ENCODE results near the gene CFAP410.

Gene CFAP410

GRCh38 chr21:44283948-44284347 lies 55.2 kb downstream of the CFAP410 start:
- no peak for TF ChIP-seq RAD21 (IDR thresholded peaks at IDR 0.05; ENCODE audit: low read depth)
- no peak for TF ChIP-seq YY1 (IDR thresholded peaks at IDR 0.05; ENCODE audit: low read depth)
- TF ChIP-seq TEAD4 (IDR thresholded peaks at IDR 0.05), result no peak

DNA sequence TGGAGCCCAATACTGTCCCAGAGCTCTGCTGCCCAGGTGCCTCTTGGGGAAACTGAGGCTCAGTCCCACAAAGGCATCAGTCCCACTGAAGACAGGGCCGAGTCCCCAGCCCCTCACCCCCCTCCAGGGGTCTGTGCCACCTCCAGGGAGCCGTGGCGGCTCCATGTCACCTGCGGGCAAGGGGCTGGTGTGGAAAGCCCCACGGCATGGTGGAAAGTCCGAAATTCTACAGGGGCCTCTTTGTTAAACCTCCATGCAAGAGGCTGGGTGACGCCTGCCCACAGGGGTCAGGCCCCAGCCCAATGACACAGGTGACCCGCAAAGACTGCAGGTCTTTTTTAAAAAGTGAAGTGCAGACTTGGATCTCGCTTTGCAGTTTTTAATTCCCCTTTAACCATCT lies 56.8 kb downstream of the CFAP410 start:
- TF ChIP-seq TCF12 (IDR thresholded peaks at IDR 0.05; ENCODE audit: low read depth) (no peak), CREB1 (IDR thresholded peaks at IDR 0.05; ENCODE audit: low read depth) (no peak), FOXM1 (IDR thresholded peaks at IDR 0.05; ENCODE audit: borderline replicate concordance, low read depth) (no peak), NFIC (IDR thresholded peaks at IDR 0.05) (no peak), EGR1 (IDR thresholded peaks at IDR 0.05) (no peak), CEBPB (IDR thresholded peaks at IDR 0.05) (no peak), ZBTB7A (IDR thresholded peaks at IDR 0.05; ENCODE audit: low read depth) (no peak), RAD21 (IDR thresholded peaks at IDR 0.05; ENCODE audit: low read depth) (no peak), TEAD4 (IDR thresholded peaks at IDR 0.05) (no peak), TAF1 (IDR thresholded peaks at IDR 0.05; ENCODE audit: low read depth) (no peak)

GRCh38 chr21:44281801-44282200 lies 57.4 kb downstream of the CFAP410 start:
- TF ChIP-seq USF1 (IDR thresholded peaks at IDR 0.05), result no peak
- no peak for TF ChIP-seq TAF1 (IDR thresholded peaks at IDR 0.05; ENCODE audit: low read depth)
- no peak for TF ChIP-seq RAD21 (IDR thresholded peaks at IDR 0.05; ENCODE audit: low read depth)
- TF ChIP-seq TCF12 (IDR thresholded peaks at IDR 0.05; ENCODE audit: low read depth), result no peak
- TF ChIP-seq YY1 (IDR thresholded peaks at IDR 0.05; ENCODE audit: low read depth), result no peak
- no peak for TF ChIP-seq FOXM1 (IDR thresholded peaks at IDR 0.05; ENCODE audit: borderline replicate concordance, low read depth)
- TF ChIP-seq EGR1 (IDR thresholded peaks at IDR 0.05), result no peak
- TF ChIP-seq TEAD4 (IDR thresholded peaks at IDR 0.05), result no peak
- no peak for TF ChIP-seq CEBPB (IDR thresholded peaks at IDR 0.05)

DNA sequence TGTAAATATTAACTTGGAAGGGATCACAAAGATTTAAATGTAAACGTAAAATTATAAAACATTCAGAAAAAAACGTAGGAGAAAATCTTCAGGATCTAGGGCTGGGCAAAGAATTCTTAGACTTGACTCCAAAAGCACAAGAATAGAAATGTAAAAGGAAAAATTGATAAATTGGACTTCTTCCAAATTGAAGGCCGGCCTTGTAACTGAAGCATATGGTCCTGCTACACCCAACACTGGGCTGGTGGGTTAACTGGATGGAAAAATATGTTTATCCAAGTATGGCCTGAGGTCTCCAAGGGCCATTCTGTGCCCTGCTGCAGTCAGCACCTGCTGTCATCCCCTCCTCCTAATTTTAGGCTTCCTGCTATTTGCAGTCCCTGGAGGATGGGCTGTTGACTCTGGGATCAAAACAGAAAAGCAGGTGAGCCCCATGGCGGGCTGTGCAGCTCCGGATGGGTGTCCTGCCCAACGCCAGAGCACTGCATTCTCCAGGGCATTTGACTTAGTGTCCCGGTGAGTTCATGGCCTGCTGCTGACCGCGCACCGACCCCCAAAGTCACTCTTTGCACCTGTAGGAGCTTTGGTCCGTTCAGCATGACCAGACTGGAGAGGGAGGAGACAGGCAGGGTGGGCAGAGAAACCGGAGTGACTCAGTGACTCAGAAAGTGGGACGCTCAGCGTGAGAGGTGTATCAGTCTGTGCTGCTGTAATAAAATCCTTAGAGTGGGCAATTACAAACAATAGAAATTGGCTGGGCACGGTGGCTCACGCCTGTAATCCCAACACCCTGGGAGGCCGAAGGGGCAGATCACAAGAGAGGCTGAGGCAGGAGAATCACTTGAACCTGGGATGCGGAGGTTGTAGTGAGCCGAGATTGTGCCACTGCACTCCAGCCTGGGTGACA lies 59.6 kb downstream of the CFAP410 start:
- TF ChIP-seq EP300 (IDR thresholded peaks at IDR 0.05; ENCODE audit: borderline replicate concordance), result 0 out of 2 replicates have a peak, but pooled peaks have one; percentile 28
- TF ChIP-seq USF1 (IDR thresholded peaks at IDR 0.05), result no peak
